Osteoblast (primary cell): Measurements from ENCODE around the gene TBCA. TPM values are rescaled to one million over a fixed set of nuclear protein-coding genes. Genes with fewer than 3 reads are reported as not detected.
A peak's percentile ranks its signal among the peaks of the same experiment; 100 is the strongest.

Source experiments
- DNase-seq: peaks from one replicate; pipeline ENCODE4 v3.0.0; 2011; ENCODE audit warnings: low spot score, mixed read lengths; ENCODE audit not compliant: insufficient read length; ENCODE audit errors: missing footprints
- H2AFZ ChIP-seq: 2 replicates; pipeline ENCODE4 v1.6.0; 2011; ENCODE audit warnings: mild to moderate bottlenecking, low read length
- H3K27ac ChIP-seq: 2 replicates; pipeline ENCODE4 v1.5.1; 2011; ENCODE audit warnings: mild to moderate bottlenecking, low read depth, low read length, moderate library complexity
- H3K27me3 ChIP-seq: 2 replicates; pipeline ENCODE4 v1.6.0; 2012; ENCODE audit warnings: mild to moderate bottlenecking, control low read depth, inconsistent platforms, low read length, moderate library complexity; ENCODE audit not compliant: insufficient read depth
- H3K36me3 ChIP-seq: 2 replicates; pipeline ENCODE4 v1.5.1; 2011; ENCODE audit warnings: mild to moderate bottlenecking, low read length, control low read depth, moderate library complexity; ENCODE audit not compliant: insufficient read depth
- H3K4me1 ChIP-seq: 2 replicates; pipeline ENCODE4 v1.5.1; 2011; ENCODE audit warnings: mild to moderate bottlenecking, low read length, control low read depth, moderate library complexity; ENCODE audit not compliant: insufficient read depth
- H3K4me2 ChIP-seq: 2 replicates; pipeline ENCODE4 v1.6.0; 2011; ENCODE audit warnings: mild to moderate bottlenecking, low read length; ENCODE audit not compliant: insufficient read depth
- H3K4me3 ChIP-seq: fragments of 200-600 bp; sonication (generic); 3 replicates; pipeline ENCODE4 v1.5.1; 2012; ENCODE audit warnings: mild to moderate bottlenecking, low read length, inconsistent platforms; ENCODE audit not compliant: insufficient read depth
- H3K79me2 ChIP-seq: 2 replicates; pipeline ENCODE4 v1.6.0; 2012; ENCODE audit warnings: mild to moderate bottlenecking, low read length, control low read depth, inconsistent platforms; ENCODE audit not compliant: insufficient read depth
- H3K9me3 ChIP-seq: 2 replicates; pipeline ENCODE4 v1.5.1; 2011; ENCODE audit warnings: low read depth, low read length, control low read depth
- H4K20me1 ChIP-seq: 2 replicates; pipeline ENCODE4 v1.6.0; 2012; ENCODE audit warnings: mild to moderate bottlenecking, low read length, control low read depth; ENCODE audit not compliant: insufficient read depth
- total RNA-seq: library from RNA; depleted of rRNA; stranded (reverse); fragments of >200 nt; gene quantifications from 2 replicates; pipeline ENCODE4 v1.2.3, GENCODE V29; 2012
- TF ChIP-seq, protein P1 (sequence below): IDR thresholded peaks from 2 replicates; pipeline ENCODE4 v1.5.1; 2011; ENCODE audit warnings: mild to moderate bottlenecking, low read depth, low read length, moderate library complexity; ENCODE audit errors: extremely low read depth

The TBCA gene
- total RNA-seq, 1 donor: 113 TPM

GRCh38 chr5:77806213-77806843 is 30.2 kb upstream of the TBCA start:
- no peak for DNase-seq
- Histone ChIP-seq H3K36me3 (no peaks in the 10 kb centered on the region), H3K4me3 (peak overlapping the region; percentile 56), H3K79me2 (no peaks in the 10 kb centered on the region), H3K9me3 (no peaks in the 10 kb centered on the region), H3K4me2 (peak overlapping the region; percentile 77), H3K4me1 (no peaks in the 10 kb centered on the region), H4K20me1 (no peaks in the 10 kb centered on the region), H2AFZ (peak overlapping the region; percentile 86), H3K27me3 (no peaks in the 10 kb centered on the region), H3K27ac (no peak overlapping the region)
- TF ChIP-seq, protein P1, sequence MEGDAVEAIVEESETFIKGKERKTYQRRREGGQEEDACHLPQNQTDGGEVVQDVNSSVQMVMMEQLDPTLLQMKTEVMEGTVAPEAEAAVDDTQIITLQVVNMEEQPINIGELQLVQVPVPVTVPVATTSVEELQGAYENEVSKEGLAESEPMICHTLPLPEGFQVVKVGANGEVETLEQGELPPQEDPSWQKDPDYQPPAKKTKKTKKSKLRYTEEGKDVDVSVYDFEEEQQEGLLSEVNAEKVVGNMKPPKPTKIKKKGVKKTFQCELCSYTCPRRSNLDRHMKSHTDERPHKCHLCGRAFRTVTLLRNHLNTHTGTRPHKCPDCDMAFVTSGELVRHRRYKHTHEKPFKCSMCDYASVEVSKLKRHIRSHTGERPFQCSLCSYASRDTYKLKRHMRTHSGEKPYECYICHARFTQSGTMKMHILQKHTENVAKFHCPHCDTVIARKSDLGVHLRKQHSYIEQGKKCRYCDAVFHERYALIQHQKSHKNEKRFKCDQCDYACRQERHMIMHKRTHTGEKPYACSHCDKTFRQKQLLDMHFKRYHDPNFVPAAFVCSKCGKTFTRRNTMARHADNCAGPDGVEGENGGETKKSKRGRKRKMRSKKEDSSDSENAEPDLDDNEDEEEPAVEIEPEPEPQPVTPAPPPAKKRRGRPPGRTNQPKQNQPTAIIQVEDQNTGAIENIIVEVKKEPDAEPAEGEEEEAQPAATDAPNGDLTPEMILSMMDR: no peak

DNA sequence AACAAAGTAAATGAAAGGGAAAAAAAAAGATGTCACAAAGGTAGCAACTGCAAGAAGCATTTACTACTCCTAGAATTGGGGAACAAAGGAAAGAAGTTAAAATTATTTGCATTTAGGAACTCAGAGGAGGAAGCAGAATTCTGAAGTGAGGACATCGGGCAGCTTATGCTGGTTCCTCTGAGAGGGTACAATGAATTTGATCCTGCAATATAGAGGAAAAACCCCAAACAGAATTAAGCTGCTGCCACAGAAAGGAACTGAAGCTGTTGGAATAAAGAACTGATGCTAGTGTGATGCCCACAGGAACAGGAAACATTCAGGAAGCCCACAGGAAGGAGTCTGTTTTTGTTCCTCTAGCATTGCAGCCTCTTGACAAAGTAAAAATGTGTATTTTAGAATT is 22.3 kb upstream of the TBCA start:
- no peaks in the 10 kb centered on the region for H3K9me3 ChIP-seq
- H3K79me2 ChIP-seq: no peaks in the 10 kb centered on the region
- no peak overlapping the region for H3K4me2 ChIP-seq
- no peak overlapping the region for H3K4me3 ChIP-seq
- peaks cover 36% of the 10 kb centered on the region for H3K27me3 ChIP-seq
- no peak overlapping the region for H3K27ac ChIP-seq
- H2AFZ ChIP-seq: no peak overlapping the region
- no peaks in the 10 kb centered on the region for H3K4me1 ChIP-seq
- H3K36me3 ChIP-seq: no peaks in the 10 kb centered on the region
- no peaks in the 10 kb centered on the region for H4K20me1 ChIP-seq
- no peak for DNase-seq
- TF ChIP-seq, protein P1: no peak

DNA sequence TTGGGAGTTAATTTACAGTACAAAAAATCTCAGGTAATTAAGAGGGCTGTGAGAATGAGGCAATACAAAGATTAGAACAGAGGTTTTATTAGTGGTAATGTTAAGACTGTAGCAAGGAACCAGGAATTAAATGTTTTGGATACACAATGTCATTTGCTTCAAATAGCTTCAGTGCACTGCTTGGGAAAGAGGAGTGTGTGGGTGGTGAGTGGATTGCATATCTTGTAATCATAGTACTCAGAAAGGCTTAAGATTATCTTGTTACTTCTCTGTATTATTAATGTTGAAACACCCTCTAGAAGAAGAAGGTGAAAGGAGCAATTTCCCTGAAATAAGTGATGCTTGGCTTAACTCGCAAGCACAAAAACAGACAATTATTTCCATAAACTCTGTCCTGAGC is 21.0 kb upstream of the TBCA start:
- Histone ChIP-seq H3K9me3 (no peaks in the 10 kb centered on the region), H2AFZ (no peak overlapping the region), H3K36me3 (no peaks in the 10 kb centered on the region), H3K79me2 (no peaks in the 10 kb centered on the region), H3K4me1 (no peaks in the 10 kb centered on the region), H3K4me3 (no peak overlapping the region), H3K4me2 (no peak overlapping the region), H3K27me3 (peaks cover 42% of the 10 kb centered on the region), H3K27ac (no peak overlapping the region), H4K20me1 (no peaks in the 10 kb centered on the region)
- peak; percentile 32 for DNase-seq
- TF ChIP-seq, protein P1: no peak

DNA sequence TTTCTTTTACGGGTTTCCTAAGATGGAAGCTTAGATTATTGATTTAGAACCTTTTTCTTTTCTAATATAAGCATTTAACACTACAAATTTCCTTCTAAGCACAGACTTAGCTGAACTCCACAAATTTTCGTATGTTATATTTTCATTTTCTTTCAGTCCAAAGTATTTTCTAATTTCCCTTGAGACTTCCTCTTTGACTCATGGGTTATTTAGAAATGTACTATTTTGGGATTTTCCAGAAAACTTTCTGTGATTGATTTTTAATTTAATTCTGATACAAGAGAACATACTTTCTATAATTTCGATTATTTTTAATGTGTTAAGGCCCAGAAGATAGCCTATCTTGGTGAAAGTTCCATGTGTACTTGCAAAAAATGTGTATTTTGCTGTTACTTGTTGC is 19.7 kb upstream of the TBCA start:
- H3K4me2 ChIP-seq: no peak overlapping the region
- TF ChIP-seq, protein P1: no peak
- no peak overlapping the region for H3K4me3 ChIP-seq
- no peak for DNase-seq
- H3K79me2 ChIP-seq: no peaks in the 10 kb centered on the region
- H3K36me3 ChIP-seq: no peaks in the 10 kb centered on the region
- no peak overlapping the region for H2AFZ ChIP-seq
- H4K20me1 ChIP-seq: no peaks in the 10 kb centered on the region
- H3K27me3 ChIP-seq: peaks cover 51% of the 10 kb centered on the region
- H3K4me1 ChIP-seq: no peaks in the 10 kb centered on the region
- no peak overlapping the region for H3K27ac ChIP-seq
- no peaks in the 10 kb centered on the region for H3K9me3 ChIP-seq
